HG03064 (cell line): ENCODE data around the gene BTN1A1.
"Not testable (repeated sequence)": the region's sequence is repeated elsewhere in the genome, so short reads cannot be mapped to it uniquely, and the experiment has no call there.

Source experiments
- ATAC-seq: cut with Tn5 transposase; IDR thresholded peaks from one replicate; pipeline ENCODE4 v1.9.1; 2021; ENCODE audit warnings: low read depth; ENCODE audit not compliant: unreplicated experiment

BTN1A1 gene

DNA sequence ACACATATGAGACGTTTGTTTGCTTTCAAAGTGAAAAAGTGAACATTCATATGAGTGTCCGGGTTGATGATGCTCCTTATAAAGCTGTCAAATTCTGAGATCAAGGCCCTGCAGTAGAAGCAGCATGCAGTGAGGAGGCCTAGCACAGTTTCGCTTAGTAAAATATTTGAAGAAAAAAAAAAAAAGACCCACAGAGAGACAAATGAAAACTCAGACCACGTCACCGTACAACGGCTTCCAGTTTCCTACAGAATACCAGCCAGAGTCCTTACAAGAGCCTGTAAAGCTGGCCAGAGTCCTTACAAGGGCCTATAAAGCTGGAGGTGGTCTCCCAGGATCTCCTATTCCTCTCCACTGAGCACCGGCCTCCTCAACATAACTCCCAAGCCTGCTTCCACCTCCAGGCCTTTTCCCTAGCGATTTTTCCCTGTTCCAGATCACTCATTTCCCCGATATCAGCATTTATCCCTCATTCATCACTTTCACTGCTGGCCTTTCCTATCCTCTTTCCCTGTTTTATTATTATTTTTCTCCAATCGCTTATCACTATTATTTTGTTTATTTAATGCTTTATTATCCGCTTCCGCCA, 36.6 kb downstream of the BTN1A1 start:
- ATAC-seq: no peak

DNA sequence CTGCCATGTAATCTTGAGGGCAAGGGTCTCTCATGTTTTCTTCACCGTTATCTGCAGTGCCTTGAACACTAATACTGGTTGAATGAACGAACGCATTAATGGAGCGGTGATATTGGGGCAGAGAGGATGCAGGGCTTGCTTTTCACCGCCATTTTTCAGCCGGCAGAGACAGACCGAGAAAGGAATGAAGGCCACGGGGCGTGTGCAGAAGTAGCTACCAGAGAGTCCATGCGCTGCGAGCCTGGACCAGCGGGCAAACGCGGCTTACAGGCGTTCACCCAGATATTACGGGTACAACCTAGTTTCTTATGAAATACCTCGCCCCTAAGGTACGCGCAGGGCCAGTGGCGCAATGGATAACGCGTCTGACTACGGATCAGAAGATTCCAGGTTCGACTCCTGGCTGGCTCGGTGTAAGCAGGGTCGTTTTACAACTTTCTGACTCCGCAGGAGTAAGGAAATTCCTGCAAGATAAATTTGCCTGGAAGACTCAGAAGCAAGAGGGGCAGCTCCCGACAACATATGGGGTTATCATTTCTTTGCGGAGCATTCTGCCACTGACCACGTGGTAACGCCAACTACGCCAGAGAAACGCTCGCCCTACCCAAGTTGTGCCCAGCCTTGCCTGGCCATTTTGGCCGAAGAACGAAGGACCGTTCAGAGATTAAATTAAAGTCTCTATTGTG, 37.2 kb downstream of the BTN1A1 start:
- ATAC-seq: peak; percentile 43

DNA sequence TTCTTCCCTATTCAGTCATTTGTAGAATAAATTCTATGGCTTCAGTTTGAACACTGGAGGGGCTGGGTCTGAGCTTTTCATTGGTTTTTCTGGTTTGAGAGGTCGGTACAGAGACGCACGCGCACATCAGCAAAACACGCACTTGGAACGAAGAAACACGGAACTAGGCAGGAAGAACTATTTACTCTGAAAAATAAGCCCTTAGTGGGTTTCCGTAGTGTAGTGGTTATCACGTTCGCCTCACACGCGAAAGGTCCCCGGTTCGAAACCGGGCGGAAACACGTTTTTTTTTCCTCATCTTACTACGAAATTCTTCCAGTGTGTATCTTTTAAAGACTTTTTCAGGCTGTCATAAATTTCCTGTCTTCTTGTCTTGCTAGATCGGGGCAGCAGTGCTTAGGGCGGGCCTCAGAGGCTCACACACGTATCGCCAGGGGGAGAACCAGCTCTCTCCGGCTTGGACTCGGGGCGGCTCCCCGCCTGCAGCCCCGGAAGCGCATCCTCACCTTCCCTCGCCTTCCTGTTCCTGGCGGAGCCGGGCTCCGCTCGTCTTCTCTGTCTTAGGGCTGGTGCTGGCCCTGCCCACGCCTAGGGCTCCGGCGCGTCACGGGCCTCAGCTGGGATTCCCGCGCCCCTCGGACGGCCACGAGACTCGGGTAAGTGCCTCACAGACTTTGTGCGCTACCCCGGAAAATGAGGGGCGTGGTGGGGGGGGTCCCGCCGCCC, 37.9 kb downstream of the BTN1A1 start, which contains the start of gene HMGN4:
Gene HMGN4, plus strand, starts transcription at position 521 of the 726 bp plus-strand sequence. CDS start 6,841 bp downstream, outside the sequence.
- ATAC-seq: peak; percentile 51

DNA sequence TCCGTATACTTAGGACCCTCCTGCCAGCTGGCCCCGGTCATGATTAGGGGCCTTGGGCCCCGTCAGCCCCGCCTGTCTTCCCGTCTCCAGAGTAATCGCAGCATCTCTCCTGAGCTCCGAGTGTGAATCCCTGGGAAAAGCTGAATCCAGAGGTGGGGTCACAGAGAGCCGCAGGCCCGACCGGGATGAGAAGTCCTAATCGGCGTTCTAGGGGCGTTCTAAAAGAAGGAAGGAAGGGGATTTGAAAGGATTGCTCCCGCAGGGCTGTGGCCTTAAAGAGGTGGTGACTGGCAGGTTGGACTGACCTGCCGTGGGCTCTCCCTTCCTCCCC, 38.4 kb downstream of the BTN1A1 start:
- ATAC-seq: no peak

DNA sequence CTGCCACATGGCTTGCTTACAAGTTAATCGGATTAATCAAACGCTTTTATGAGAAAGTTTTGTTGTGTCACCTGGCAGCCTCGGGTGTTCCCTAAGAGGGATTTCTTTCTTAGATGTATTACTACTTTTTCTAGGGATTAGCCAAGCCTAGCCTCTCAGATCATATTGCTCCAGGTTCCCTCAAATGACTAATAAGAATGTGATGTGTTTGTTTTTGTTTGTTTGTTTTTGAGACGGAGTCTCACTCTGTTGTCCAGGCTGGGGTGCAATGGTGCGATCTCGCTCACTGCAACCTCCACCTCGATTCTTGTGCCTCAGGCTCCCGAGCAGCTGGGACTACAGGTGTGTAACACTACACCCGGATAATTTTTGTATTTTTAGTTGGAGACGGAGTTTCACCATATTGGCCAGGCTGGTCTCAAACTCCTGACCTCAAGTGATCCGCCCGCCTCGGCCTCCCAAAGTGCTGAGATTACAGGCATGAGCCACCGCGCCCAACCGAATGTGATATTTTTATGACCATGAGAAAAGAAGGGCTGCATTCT, 39.0 kb downstream of the BTN1A1 start:
- no peak for ATAC-seq

DNA sequence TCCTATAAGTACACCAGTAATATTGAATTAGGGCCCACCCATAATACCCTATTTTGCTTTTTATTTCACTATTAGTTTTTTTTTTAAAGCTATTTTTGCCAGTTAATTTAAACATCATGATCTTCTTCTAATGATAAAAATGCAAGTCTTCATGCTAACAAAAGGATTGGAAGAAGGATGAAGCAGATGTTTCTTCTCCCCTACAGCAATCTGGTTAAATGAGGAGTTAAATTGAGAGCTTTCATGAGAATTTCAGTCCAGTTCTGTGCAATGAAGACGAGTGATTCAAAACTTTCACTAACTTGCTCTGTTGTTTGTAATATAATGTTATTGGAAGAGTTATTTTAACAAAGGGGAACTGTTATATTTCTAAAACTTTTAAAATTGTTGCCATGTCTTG, 41.5 kb downstream of the BTN1A1 start:
- no peak for ATAC-seq

DNA sequence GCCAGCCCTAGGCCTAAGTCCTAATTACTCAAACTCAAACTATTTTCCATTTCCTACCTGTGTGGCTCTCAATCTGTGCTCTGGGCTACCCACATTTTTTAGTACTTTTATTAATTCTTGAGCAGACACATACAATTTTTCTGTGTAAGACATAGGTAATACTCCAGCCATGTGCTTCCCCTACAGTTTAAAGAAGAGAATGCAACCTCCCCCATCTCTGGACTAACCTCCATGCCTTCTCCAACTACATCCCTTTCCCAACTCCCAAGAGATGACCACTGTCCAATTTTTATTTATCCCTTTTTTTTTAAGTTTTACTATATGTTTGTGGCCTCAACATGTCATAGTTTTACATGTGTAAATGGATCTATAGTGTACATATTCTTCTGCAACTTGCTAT, 43.9 kb downstream of the BTN1A1 start:
- ATAC-seq: no peak

DNA sequence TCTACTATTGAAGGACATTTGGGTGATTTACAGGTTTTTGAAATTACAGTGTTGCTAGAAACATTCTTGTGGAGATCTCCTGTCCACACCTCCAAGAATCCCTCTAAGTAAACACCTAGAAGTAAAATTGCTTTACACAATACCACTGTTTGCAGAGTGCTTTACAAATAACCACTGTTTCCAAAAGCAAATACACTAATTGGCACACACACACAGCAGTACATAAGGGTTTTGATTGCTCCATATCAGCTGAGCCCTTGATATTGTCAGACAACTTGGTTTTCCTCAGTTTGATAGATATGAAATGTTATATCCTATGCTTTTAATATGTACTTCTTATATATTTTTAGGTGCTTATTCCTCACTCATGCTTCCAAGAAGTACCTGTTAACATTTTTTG, 44.4 kb downstream of the BTN1A1 start:
- no peak for ATAC-seq

DNA sequence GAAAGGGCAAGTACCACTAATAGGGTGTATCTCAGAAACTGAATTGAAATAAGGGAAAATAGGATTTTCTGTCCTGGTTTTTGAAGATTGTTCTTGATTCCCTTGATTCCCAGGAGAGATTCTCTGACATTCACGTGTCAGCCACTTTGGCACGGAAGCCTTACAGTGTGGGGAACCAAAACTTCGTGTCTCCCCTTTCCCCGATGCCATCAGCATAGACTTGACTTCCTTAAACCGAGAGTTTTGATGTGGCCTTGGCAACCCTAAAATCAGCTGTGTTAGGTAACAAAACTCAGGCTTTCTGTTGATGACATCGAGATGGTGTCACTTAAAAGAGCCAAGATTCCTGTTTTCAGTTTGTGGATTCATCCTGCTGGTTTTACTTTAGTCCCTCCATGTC, 45.5 kb downstream of the BTN1A1 start:
- ATAC-seq: no peak

DNA sequence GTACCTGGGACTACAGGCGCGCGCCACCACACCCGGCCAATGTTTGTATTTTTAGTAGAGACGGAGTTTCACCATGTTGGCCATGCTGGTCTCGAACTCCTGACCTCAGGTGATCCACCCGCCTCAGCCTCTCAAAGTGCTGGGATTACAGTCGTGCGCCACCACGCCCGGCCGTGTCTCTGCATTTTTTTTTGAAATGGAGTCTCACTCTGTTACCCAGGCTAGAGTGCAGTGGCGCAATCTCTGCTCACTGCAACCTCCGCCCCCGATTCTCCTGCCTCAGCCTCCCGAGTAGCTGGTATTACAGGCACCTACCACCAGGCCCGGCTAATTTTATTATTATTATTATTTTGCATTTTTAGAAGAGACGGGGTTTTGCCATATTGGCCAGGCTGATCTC, 47.3 kb downstream of the BTN1A1 start:
- not testable (repeated sequence) for ATAC-seq

DNA sequence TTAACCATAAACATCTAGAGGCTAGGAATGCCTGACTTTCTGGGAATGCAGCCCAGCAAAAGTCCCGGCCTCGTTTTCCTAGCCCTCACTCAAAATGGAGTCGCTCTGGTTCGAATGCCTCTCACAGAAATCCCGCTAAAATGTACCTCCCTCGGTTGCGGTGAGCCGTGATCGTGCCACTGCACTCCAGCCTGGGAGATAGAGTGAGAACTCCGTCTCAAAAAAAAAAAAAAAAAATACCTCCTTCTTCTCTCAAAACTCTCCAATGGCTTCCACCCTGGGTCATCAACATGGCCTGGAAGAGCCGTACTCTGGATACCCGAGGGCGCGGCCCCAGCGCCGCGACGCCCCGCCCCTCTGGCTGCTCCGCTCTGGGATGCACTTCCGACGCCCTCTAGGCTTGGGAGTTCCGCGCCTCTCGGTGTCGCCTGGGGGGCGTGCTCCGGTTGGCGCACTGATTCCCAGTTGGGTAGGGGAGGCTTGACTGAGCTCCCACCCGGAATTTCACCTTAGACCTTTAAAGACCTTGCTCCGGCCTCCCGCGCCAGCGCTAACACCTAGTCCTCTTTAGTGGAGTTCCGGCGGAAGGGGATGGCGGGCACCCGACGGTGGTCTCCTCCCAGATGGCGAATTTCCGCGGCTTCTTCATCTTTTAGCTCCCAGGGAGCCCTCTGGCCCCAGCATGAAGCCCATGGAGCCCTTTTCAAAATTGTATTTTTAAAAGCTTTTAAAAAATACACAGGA, 50.3 kb downstream of the BTN1A1 start:
- ATAC-seq: no peak

DNA sequence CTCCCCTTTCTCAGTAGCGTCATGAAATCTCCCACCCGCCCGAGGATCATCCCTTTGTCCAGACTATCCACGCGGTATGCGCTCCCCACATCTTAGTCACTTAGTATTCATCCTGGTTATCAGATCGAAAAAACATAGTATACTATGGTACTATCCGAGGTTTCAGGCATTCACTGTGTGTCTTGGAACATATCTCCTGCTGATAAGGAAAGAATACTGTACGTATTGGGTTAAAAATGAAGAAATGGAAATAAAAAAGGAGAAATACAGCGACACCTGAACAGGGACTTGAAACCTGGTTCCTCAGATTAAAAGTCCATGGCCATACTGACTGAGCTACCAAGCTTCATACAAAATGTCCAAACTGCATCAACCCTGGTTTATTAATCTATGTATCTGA, 52.1 kb downstream of the BTN1A1 start:
- ATAC-seq: no peak

DNA sequence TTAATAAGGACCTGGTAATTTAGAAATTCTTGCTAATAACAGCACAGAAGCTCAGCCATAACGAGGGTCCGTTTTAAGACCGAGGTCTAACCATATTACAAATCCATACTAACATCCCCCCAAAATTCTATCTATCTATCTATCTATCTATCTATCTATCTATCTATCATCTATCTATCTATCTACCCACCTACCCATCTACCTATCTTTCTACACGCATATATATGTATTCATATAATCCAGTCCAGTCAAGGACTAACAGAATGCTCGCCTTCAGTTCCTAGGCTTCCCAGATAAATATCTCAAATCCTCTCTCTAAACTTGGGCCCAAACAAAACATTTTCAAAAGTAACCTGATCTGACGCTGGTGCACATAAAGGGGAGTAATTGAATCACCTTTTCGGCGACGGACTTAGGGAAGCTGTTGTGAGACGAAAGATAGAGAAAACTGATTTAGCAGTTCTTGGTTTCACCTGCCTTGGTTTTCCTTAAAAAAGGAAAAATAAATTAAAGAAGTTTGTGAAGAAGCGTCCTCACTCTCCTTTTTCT, 52.6 kb downstream of the BTN1A1 start:
- ATAC-seq: no peak

DNA sequence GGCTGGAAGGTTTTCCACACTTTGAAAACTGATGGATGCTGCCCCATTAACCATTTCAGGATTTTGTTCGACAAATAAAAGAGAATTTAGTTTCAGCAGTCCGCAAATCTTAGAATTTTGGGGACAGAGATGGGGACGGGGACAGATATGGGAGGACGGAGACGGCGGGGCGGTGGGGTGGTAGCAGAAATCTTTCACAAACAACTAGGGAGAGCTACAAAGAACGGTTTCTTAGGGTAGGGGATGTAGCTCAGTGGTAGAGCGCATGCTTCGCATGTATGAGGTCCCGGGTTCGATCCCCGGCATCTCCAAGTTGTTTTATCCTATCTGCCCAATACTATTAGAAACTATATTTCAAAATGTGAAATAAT, 53.1 kb downstream of the BTN1A1 start:
- peak; percentile 50 for ATAC-seq

DNA sequence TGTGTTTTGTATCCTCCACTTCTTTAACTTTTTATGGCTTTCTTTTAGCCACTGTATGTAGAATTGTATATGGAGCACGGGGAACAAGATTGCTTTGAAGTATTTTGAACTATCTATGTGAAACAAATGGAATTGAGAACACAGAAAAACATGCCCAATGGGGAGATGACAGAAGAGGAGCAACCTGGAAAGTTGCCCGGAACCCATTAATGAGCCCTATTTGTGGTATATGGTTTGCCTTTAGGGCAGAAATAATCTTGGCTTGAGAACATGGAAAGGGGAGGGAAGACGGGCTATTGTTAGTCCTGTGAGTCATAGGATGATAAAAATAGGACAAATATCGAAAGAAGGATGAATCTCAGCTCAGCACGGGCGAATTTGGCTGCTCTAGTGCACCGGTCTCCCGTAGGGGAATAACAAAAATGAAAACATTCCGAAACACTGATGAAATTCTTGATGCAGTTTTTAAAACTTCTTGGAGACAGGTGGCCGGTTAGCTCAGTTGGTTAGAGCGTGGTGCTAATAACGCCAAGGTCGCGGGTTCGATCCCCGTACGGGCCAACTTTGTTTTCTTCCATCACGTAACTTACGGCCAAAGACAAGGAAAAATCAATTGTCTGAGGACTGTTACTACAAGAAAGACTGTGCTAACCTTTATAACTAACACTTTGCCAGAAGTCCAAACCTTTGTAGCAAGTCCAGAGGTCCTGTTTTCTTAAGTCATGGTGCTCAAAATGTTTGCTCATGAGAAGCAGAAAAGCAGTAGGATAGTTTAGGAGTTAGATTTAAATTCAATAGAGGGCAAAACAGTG, 53.7 kb downstream of the BTN1A1 start:
- peak; percentile 37 for ATAC-seq

DNA sequence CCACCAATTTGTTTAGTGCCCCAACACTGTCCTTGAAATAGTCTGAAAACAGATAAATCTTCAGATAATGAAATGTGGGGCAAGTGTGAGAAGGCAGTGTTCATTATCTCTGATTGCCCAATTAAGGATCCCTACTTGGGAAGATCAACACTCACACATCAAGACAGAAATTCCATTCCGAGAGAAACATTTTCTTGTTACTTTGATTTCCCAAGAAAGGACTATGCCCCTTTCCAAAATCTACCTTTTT, 54.3 kb downstream of the BTN1A1 start:
- no peak for ATAC-seq

DNA sequence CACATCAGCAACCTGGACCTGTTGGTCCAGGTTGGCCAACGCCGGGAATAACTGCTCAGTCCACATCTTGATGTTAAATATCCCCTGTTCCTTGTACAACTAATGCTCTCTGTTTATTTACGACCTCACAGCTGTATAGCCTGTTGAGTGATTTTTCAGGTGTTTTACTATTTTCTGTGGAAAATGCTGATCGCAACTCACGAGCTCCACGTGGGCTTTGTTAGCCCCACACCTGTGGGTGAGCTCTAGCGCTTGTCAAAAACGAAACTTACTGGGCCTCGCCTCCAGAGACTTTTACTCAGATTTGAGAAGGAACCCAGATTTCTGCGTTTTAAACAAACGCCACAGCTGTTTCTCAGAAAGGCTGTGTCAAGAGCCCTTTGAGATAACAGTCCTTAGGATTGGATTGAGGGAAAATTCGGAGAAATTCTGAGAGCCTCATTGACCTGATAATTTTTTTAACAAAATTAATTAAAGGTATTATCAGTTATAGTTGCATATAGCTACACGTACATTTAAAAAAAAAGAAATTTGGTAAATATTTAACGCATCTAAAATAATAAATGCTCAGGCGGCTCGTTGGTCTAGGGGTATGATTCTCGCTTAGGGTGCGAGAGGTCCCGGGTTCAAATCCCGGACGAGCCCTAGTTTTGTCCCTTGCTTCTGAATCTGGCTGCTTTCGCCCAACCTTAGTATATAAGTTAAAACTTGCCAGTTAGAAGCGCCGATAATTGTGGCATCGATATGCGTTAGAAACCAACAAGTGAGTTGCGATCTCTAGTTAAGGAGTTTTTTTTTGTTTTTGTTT, 54.8 kb downstream of the BTN1A1 start:
- no peak for ATAC-seq

DNA sequence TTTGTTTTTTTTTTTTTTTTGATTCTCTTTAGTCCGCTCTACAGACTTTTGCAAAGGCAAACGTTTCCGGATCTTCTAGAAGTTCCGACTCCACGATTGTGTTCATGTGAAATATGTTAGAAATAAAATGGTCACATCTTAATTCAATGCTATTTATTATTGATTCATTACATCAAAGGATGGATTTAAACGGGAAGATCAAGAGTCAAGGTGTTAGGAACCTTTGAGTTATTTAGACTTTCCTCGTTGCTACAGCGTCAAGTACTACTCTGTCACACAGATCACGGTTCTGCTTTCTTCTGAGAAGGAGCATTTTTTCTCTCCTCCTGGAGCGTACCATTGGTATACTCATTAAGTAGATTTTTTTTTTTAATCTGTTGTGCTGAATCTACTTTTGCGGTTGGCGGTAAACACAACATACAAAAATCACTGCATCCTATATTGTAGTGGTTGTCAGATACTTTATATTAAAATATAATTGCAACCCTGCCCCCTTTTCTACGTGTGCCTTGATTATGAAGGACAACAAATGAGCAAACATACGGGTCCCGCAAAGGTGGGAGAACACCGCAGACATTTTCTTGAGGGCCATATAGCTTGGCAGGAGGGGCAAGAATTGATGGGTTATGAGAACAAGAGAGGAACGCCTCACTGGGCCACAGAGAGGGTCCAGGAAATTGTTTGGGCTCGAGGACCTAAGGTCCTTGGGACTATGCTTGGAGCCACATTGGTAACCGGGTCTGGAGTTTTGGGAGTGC, 55.6 kb downstream of the BTN1A1 start:
- no peak for ATAC-seq
